ENCODE measurements around the gene TBXA2R. TPM values are rescaled to one million over a fixed set of nuclear protein-coding genes. Genes with fewer than 3 reads are reported as not detected.
A peak's percentile ranks its signal among the peaks of the same experiment; 100 is the strongest.

TBXA2R gene
- total RNA-seq, 4 donors from 2014 or later: 1.4 to 14.9 (median 4.5) TPM

GRCh38 chr19:3575949-3576673 is 30.6 kb downstream of the TBXA2R start:
- H3K9me3 ChIP-seq: no peaks in the 10 kb centered on the region
- H3K4me3 ChIP-seq: peak overlapping the region in 1 of 2 donors; percentile 47
- peaks cover 0 to 12% of the 10 kb centered on the region in 2 donors for H3K36me3 ChIP-seq
- ATAC-seq: no peak
- no peaks in the 10 kb centered on the region for H3K27me3 ChIP-seq
- TF ChIP-seq CTCF (IDR thresholded peaks at IDR 0.05): no peak
- WGBS, 2 donors (ENCODE audit: low coverage in 1 of 2): 55 to 86% methylated on average over 7 to 14 of the region's 29 CpGs
- peak overlapping the region in 3 of 4 donors; percentile 80 to 83 (median 83) for H3K27ac ChIP-seq
- peaks cover 0 to 74% (median 21%) of the 10 kb centered on the region in 3 donors for H3K4me1 ChIP-seq

DNA sequence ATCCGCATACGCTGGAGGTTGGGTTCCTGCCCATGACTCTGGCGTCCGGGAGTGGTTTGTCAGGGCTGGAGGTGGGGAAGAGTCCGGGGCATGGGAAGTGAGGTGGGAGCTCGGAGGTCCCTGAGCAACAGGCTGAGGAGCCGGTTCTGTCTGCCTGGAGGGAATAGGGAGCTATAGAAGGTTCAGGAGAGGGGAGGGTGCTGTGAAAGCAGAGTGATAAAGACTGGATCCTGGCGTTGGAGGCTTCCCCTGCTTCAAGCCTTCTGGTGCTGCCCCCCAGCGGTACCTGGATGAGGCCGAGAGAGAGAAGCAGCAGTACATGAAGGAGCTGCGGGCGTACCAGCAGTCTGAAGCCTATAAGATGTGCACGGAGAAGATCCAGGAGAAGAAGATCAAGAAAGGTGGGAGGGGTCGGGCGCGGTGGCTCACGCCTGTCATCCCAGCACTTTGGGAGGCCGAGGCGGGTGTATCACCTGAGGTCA is 31.4 kb downstream of the TBXA2R start:
- H3K36me3 ChIP-seq: peaks cover 0 to 12% of the 10 kb centered on the region in 2 donors
- no peaks in the 10 kb centered on the region for H3K9me3 ChIP-seq
- H3K27ac ChIP-seq: peak overlapping the region in 1 of 4 donors; percentile 83
- no peak for ATAC-seq
- no peaks in the 10 kb centered on the region for H3K27me3 ChIP-seq
- H3K4me3 ChIP-seq: no peak overlapping the region
- peaks cover 0 to 71% (median 21%) of the 10 kb centered on the region in 3 donors for H3K4me1 ChIP-seq
- WGBS, 2 donors (ENCODE audit: low coverage in 1 of 2): 87% methylated on average over 3 to 11 of the region's 19 CpGs
- no peak for TF ChIP-seq POLR2AphosphoS5 (IDR thresholded peaks at IDR 0.05)
- TF ChIP-seq CTCF (IDR thresholded peaks at IDR 0.05): peak in 1 of 4 experiments; percentile 15

GRCh38 chr19:3573858-3574637 is 32.6 kb downstream of the TBXA2R start:
- H3K27me3 ChIP-seq: no peaks in the 10 kb centered on the region
- H3K27ac ChIP-seq: peak overlapping the region in 3 of 4 donors; percentile 90 to 91 (median 90)
- H3K4me1 ChIP-seq: peaks cover 0 to 58% (median 21%) of the 10 kb centered on the region in 3 donors
- 38 to 53% methylated on average over 7 to 16 of the region's 55 CpGs for WGBS, 2 donors (ENCODE audit: low coverage in 1 of 2)
- TF ChIP-seq POLR2AphosphoS5 (IDR thresholded peaks at IDR 0.05): no peak
- no peak for TF ChIP-seq CTCF (IDR thresholded peaks at IDR 0.05)
- TF ChIP-seq EP300 (IDR thresholded peaks at IDR 0.05): no peak
- TF ChIP-seq POLR2A (IDR thresholded peaks at IDR 0.05): no peak
- peak overlapping the region; percentile 66 to 75 for H3K4me3 ChIP-seq
- no peaks in the 10 kb centered on the region for H3K9me3 ChIP-seq
- ATAC-seq: no peak
- peaks cover 0 to 12% of the 10 kb centered on the region in 2 donors for H3K36me3 ChIP-seq

GRCh38 chr19:3573162-3573857 is 33.4 kb downstream of the TBXA2R start:
- peak overlapping the region; percentile 66 to 75 for H3K4me3 ChIP-seq
- no peaks in the 10 kb centered on the region for H3K9me3 ChIP-seq
- 0% methylated on average over 2 of the region's 60 CpGs for WGBS, 2 donors (ENCODE audit: low coverage in 1 of 2)
- no peaks in the 10 kb centered on the region for H3K27me3 ChIP-seq
- H3K27ac ChIP-seq: peak overlapping the region; percentile 48 to 91 (median 90)
- peaks cover 0 to 58% (median 21%) of the 10 kb centered on the region in 3 donors for H3K4me1 ChIP-seq
- TF ChIP-seq POLR2A (IDR thresholded peaks at IDR 0.05): no peak
- no peak for TF ChIP-seq CTCF (IDR thresholded peaks at IDR 0.05)
- TF ChIP-seq EP300 (IDR thresholded peaks at IDR 0.05): no peak
- no peak for TF ChIP-seq POLR2AphosphoS5 (IDR thresholded peaks at IDR 0.05)
- peak; percentile 2 for ATAC-seq
- H3K36me3 ChIP-seq: peaks cover 0 to 12% of the 10 kb centered on the region in 2 donors

Measured in gastroesophageal sphincter (tissue), 4 donors.